ENCODE results near the gene SPIRE1.
"Not testable (repeated sequence)": the region's sequence is repeated elsewhere in the genome, so short reads cannot be mapped to it uniquely, and the experiment has no call there.

Gene SPIRE1

DNA sequence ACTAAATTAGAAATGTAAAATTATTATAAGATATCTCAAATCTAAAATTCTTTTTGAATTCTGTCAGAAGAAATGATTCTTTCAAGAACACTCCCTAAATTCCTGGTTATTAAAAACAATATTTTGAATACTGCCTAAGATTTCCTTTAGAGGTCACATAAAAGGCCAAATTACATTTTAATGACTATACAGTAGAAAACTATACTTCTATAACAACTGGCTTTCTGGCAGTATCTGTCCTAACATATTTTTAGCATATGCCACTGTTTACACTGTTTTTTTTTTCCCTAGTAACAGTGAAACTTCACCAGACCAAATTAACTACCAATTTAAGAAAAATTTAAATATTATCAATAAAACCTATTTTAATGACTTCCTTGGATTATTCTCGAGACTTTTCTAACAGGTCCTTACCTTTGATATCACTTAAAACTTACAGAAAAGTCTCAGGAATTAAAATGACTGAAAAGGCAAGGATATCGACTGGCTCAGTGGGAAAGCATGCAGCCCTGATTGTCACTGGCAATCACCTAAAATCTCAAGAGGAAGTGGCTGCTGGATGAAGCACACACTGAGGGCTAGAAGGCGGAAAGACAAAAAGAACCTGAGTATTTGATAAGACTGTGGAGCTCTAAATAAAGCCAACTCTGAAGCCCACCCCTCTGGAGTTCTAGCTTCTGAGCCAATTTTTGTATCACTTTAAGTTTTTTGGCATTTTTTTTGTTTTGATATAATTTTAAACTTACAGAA is 59.6 kb downstream of the SPIRE1 start:
- DNase-seq (ENCODE audit: low read depth) = peak; percentile 30

DNA sequence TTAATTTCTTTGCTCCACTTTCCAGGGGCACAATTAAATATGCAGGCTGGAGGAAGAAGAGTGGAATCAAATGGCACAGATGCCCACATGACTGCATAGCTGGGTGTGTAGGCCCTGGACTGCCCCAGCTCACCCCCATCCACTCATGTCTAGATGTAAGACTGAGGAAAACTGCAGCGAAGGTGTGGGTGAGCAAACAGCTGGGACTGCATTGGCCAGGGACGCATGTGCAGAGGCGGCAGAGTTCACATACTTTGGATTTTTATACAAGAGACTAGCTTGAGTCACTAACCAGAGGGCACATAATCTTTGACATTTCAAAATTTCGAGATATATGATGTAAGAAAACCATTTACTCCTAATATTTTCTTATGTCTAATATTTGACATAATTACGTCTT is 60.1 kb downstream of the SPIRE1 start:
- peak; percentile 79 for DNase-seq (ENCODE audit: low read depth)

DNA sequence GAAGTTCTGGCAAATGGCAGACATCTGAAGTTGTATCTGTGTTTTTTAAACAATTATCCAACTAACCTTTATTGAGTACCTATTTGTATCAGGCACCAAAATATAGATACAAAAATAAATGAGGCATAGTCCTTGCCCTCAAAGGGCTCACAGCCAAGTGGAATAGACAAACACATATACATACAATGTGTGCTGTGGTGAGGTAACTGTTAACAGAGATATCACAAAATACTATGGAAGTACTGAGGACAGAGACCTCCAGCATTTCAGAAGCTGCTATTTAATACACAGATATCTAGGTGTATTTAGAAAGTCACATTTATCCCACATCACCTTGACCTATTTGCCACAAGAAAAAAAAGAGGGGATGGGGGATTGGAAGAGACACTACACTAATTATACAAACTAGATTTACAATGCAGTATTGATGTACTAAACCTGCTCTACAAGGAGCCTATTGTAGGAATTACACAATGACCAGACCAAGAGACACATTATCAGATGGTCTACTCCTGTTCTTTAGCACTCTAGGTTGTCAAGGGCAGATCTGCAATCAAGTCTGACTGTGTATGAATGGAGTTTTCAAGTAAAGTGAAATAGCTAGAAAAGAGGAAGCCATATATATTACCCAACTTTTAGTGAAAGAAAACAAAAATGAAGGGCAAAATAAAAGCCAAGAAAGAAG is 62.2 kb downstream of the SPIRE1 start:
- no peak for DNase-seq (ENCODE audit: low read depth)

DNA sequence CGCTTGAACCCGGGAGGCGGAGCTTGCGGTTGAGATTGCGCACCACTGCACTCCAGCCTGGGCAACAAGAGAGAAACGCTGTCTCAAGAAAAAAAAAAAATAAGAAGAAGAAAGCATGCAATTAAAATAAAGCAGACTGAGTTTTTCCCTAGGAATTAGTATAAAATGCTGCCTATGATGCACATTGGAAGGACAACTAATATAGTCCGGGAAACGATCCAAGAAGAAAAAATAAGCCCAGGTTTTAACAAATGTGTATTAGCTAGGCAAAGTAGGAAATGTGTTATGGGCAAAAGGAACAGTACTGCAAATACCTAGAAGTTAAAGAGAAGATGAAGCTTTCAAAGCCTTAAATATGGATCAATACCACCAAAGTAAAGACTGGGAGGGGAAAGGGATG is 64.0 kb downstream of the SPIRE1 start:
- DNase-seq (ENCODE audit: low read depth) = no peak

DNA sequence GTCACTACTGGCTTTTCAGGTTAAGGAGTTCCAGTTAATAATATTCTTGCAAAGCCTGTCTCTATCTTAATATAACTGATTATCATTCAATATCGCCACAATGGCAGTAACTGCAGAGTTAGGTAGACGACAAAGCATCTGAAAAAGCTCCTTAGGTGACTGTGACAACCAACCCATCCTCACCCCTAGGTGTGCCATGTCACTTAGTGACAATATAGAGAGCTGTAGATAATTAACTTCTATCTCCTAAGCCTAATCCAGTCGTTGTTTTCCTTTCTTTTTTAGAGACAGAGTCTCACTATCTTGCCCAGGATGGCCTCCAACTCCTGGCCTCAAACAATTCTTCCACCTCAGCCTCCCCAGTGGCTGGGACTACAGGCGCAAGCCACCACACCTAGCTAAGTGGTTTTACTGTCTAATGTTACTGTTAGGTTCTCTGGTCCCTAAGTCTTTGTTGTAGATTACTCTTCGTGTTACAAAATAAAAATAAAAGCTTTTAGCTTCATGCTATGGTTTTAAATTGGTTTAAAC is 65.2 kb downstream of the SPIRE1 start:
- no peak for DNase-seq (ENCODE audit: low read depth)

DNA sequence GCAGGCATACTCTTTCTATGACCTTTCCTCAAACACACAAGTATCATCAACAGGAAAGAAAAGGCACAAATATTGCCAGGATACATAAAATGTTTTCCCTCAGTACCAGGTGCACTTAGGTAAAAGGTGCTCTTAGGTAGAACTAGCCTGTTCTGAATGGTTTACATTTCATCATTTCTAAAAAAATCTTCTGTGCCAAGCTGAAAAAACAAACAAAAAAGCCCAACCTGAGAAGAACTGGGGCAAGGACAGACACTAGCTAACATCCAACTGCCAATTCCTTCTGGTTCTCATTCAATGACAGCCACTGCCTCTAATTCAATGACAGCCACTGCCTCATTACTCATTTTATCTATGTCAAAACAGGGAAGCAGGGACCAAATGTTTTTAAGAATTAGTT is 68.5 kb downstream of the SPIRE1 start:
- no peak for DNase-seq (ENCODE audit: low read depth)

DNA sequence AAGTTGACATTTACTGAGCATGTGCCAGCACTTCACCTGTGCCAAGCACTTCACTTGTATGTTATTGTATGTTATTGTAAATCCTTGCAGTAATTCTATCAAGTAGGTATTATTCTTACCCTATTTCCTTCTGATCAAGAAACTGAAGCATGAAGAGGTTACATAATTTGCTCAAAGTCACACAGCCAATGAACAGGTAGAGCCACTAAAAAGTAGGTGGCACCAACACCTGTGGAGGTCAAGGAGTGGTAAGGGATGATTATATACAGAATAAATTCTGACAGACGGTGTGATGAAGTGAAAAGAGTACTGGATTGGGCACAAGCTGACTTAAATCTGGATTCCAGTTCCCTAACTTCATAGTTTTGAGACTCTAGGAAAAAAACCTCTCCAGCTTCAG is 71.0 kb downstream of the SPIRE1 start:
- no peak for DNase-seq (ENCODE audit: low read depth)

DNA sequence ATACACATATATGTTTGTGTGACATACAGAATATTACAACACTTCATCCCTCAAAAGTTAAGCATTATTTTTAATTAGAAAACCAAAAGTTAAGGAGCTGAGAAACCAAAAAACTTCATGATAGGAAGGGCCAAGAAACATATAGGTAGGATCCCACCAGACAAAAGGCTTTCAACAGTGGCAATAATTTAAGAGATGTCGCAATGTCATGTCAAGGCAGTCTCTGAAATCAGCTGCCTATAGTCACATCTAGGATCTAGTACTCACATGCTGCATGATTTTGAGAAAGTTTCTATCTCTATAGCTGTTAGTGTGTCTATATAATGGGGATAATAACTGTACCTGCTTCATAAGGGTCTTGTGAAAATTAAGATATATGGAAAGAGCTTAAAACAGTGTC is 72.7 kb downstream of the SPIRE1 start:
- DNase-seq (ENCODE audit: low read depth) = no peak

DNA sequence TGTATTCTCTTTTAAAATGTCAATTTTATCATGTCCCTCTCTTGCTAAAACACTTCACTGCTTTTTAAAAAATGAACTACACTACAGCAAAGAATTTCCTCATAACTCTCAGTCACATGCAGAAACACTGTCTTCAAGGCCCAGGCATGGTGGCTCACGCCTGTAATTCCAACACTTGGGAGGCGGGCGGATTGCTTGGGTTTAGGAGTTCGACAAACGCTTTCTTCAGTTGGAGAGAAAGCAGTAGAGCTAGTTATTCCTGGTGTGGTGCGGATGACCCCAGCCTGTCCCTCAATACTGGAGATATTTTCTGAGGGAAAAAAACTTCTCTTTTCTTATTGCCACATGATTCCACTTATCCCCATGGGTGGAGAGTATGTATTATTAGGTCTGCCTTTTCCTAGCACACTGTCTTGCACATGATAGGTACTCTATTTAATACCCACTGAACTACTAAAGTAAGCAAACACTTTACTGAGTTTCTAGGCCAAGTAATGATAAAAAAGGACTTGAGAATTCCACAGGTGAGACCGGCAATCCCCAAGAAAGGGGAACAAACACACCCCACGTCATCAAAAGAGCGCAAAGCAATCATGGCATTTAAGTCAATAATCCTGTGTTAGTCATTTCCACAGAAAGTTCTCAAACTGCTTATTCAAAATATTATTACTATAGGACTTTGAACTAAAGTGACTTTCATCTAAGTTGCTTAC is 77.1 kb downstream of the SPIRE1 start:
- no peak for DNase-seq (ENCODE audit: low read depth)

DNA sequence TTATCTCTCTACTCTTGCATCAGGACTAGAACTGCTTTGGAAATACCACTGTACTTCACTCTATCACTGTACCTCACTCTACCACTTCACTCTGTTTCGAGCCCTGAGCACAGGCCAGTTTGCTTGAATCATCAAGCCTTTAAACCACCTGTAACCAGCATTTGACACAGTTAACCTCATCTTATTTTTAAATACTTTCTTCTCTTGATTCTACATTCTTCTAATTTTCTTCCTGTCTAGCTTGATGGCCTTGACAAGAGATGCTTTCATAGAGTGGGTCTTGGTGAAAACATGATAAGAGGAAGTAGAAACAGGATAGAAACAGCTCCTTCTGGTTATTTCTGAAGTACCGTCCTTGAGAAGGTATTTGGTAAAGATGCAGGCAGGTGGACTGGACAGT is 78.1 kb downstream of the SPIRE1 start:
- DNase-seq (ENCODE audit: low read depth) = no peak

DNA sequence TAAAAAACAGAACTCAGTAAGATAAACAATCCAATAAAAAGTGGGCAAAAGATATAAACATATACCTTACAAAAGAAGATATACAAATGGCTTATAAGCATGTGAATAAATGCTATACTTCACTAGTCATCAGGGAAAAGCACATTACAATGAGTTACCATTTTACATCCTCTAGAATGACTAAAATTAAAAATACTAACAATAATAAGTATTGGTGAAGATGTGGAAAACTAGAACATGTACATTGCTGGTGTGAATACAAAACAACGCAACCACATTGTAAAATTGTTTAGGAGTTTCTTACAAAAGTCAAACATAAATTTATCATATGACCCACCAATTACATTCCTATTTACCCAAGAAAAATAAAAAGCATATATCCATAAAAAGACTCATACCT is 80.1 kb downstream of the SPIRE1 start:
- no peak for DNase-seq (ENCODE audit: low read depth)

DNA sequence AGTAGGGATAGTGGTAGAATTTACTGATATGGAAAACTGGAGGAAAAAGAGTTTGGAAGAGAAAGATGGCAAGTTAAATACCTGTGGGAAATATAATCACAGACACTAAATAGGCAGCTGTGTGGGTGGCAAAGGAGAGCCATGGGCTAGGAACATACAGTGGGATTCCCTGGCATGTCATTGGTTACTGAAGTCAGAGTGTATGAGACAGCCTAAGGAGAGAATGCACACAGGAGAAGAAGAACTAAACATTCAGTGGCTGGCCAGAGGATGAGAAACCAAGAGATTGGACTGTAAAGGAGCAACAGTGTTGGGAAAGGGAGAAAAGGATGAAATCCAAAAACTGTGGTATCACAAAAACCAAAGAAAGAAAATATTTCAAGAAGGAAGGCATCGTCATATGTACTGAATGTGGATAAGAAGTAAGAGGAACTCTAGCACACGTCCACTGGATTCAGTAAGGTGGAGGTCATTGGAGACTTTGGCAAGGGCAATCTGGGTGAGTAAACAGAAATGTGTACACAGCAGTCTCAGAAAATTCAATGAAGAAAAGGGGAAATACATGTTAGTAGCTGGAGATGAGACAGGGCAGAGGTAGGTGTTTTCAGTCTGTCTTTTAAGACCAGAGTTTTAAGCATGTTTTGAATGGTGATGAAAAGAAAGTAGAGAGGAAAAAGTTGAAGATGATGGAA is 83.3 kb downstream of the SPIRE1 start:
- DNase-seq (ENCODE audit: low read depth) = no peak

DNA sequence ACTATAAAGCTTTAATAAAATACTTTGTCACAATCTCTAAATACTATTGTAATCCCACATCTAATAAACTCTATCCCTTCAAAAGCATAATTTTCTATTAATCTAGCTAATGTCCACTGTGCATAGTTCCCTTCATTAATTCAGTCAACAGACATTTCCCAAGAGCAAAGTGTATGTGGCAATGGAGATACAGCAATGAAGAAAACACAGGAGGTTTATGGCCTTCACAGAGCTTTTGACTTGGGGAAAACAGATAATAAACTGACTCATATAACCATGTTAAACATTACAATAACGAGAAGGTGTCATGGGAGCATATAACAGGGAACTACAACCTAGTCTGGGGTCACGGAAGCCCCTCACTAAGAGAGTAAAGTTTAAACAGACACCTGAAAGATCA is 86.3 kb downstream of the SPIRE1 start:
- DNase-seq (ENCODE audit: low read depth) = no peak

DNA sequence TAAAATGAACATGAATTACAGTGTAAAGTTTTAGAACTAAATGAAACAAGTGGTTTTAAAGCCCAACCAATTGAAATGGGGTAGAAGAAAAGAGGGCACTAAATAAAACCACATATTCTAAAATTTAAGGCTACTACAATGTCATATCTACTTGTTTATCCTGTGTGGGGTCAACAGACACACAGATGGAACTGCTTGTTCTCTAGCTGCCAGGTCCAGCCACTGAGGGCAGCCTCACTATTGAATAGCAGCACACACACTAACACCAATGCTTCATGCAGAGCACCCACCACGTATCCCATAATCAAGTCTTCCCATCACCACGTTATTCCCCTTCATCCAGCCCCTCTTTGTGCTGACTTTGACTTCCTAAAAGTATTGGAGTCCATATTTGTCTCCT is 88.1 kb downstream of the SPIRE1 start:
- DNase-seq (ENCODE audit: low read depth) = no peak

DNA sequence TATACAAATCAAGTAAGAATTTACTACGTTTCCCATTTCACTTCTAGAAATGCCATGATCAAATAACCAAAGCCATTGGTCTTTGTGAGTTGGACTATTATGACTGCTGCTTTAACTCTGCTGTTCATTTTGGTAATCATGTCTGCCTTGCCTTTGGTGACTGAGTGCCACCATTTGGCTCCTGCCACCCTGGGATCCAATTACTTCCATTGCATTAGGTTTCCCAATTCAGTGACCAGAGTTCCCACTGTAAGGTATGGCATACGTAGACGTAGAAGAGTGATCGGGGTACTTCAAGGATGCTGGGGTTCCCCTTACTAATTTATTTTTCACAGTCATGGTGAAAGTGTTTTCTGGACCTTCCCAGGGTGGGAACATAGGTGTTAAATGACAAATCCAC is 90.1 kb downstream of the SPIRE1 start:
- no peak for DNase-seq (ENCODE audit: low read depth)

DNA sequence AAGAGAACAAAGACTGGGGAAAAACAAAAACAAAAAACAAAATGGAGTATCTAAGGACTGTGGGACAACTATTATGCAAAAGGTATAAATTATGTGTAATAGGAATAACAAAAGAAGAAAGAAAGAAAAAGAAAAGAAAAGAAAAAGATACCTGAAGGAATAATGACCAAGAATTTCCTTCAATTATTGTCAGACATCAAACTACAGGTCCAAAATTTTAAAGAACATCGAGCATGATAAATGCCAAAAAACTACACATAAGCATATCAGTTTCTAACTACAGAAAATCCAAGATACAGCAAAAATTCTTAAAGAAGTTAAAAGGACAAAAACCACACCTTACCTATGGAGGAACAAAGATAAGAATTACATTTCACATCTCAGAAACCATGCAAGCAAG is 93.0 kb downstream of the SPIRE1 start:
- no peak for DNase-seq (ENCODE audit: low read depth)

DNA sequence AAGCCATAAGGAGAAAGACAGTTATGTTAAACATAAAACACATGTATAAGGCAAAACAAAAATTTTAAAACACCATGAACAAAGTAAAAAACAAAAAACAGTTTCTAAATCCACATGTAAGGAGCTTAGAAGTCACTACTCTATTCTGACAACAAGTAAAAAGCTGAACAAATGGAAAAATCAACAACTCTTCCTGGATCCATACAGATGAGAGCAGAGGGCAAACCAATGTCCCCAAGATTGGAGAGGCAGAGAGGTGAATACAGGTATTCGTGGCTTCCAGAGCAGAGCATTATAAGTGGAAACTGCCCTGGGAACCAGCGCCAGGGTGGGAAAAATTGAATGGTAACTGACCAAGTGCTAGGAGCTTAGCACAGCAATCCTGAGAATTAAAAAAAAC is 93.5 kb downstream of the SPIRE1 start:
- no peak for DNase-seq (ENCODE audit: low read depth)

DNA sequence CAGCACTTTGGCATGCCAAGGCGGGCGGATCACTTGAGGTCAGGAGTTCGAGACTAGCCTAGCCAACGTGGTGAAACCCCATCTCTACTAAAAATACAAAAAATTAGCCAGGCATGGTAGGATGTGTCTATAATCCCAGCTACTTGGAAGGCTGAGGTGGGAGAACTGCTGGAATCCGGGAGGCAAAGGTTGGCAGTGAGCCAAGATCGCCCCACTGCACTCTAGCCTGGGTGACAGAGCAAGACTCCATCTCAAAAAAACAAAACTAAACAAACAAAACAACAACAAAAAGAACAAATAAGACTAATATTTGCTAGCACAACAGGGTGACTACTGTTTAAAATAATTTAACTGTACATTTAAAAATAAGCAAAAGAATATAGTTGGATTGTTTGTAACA is 97.3 kb downstream of the SPIRE1 start:
- not testable (repeated sequence) for DNase-seq (ENCODE audit: low read depth)

DNA sequence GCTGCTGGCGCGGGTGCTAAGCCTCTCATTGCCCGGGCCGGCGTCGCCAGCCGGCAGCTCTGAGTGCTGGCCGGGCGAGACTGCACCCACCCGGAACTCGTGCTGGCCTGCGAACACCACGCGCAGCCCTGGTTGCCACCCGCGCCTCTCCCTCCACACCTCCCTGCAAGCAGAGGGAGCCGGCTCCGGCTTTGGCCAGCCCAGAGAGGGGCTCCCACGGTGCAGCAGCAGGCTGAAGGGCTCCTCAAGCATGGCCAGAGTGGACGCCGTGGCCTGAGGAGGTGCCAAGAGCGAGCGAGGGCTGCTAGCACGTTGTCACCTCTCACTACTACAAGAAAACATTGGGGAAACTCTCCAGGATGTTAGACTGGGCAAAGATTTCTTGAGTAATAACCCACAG is 98.6 kb downstream of the SPIRE1 start:
- no peak for DNase-seq (ENCODE audit: low read depth)

DNA sequence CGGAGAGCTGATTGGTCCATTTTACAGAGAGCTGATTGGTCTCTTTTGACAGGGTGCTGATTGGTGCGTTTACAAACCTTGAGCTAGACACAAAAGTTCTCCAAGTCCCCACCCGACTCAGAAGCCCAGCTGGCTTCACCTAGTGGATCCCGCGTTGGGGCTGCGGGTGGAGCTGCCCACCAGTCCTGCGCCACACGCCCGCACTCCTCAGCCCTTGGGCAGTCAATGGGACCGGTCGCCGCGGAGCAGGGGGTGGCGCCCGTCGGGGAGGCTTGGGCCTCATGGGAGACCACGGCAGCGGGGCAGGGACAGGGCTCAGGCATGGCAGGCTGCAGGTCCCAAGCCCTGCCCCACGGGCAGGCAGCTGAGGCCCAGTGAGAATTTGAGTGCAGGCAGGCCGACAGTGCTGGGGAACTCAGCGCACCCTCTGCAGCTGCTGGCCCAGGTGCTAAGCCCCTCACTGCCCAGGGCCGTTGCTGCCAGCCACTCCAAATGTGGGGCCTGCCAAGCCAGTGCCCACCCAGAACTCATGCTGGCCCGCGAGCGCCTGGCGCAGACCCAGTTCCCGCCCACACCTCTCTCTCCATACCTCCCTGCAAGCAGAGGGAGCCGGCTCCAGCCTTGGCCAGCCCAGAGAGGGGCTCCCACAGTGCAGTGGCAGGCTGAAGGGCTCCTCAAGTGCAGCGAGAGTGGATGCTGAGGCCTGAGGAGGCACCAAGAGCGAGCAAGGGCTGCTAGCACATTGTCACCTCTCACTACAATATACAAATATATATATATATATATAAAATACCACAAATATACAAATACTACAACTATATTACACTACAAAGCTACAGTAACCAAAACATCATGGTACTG is 100.7 kb downstream of the SPIRE1 start:
- DNase-seq (ENCODE audit: low read depth) = no peak

DNA sequence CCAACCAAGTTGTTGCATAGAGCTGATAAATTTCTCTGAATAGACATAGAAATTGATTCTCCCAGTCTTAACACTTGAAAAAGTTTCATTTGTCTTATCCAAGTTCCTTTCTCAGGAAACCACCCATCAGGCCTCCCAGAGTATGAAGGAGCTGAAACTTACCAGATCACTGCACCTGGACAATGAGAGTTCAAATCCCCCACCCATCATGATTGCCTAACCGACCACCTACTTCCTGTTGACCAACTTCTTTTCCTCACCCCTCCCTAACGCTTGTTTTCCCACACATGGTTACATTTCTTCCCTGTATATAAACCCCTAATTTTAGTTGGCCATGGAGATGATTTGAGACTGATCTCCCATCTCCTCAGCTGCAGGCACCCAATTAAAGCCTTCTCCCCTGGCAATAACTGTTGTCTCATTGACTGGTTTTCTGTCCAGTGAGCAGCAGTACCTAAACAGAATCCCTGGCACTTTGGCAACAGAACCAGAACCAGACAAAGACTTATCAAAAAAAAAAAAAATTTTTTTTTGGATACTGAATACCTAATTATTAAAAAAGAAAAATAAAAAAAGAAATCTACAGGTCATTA is 103.0 kb downstream of the SPIRE1 start:
- no peak for DNase-seq (ENCODE audit: low read depth)
